ENCODE data around the gene STARD3NL.

Gene STARD3NL

GRCh38 chr7:38151556-38151955 lies 26.5 kb upstream of the STARD3NL start:
- Histone ChIP-seq H3K27ac (ENCODE audit: insufficient read depth in 1 of 2, low read depth in 1 of 2, low read length in 2 of 2, poor library complexity in 1 of 2, severe bottlenecking in 2 of 2) (no peak overlapping the region), H3K9me3 (ENCODE audit: control extremely low read depth in 1 of 5, control insufficient read depth in 4 of 5, insufficient read depth in 2 of 5, low read depth in 1 of 5, low read length in 4 of 5) (peaks cover 0 to 8% (median 3%) of the 10 kb centered on the region in 5 experiments), H3K36me3 (ENCODE audit: control insufficient read depth in 4 of 4, insufficient read depth in 4 of 4, low read length in 3 of 4) (no peaks in the 10 kb centered on the region), H3K27me3 (replicated peaks in 2 of 5; ENCODE audit: control insufficient read depth in 4 of 5, insufficient read depth in 5 of 5, low read length in 4 of 5) (no peaks in the 10 kb centered on the region), H3K4me3 (ENCODE audit: control insufficient read depth in 1 of 7, extremely low read depth in 1 of 7, insufficient read depth in 4 of 7, low read depth in 2 of 7, low read length in 6 of 7) (no peak overlapping the region), H3K4me1 (ENCODE audit: control extremely low read depth in 1 of 4, control insufficient read depth in 4 of 4, insufficient read depth in 4 of 4, low read length in 3 of 4) (no peaks in the 10 kb centered on the region)
- no peak for DNase-seq
- ChIA-PET POLR2A (no interaction called here), CTCF (interaction anchor here (0.8 kb wide), 1 partner anchor 131 kb away, joined by 3 read pairs; no protein-coding TSS in a partner anchor)
- no CpG with 5 or more reads among the region's 2 CpGs for WGBS (ENCODE audit: insufficient coverage)

- DNase-seq = no peak
- ChIA-PET POLR2A (no interaction called here), CTCF (interaction anchor here (1.1 kb wide), 1 partner anchor 234 kb away, joined by 3 read pairs; no protein-coding TSS in a partner anchor)
- Histone ChIP-seq H3K27me3 (replicated peaks in 2 of 5; ENCODE audit: control insufficient read depth in 4 of 5, insufficient read depth in 5 of 5, low read length in 4 of 5) (no peaks in the 10 kb centered on the region), H3K4me3 (ENCODE audit: control insufficient read depth in 1 of 7, extremely low read depth in 1 of 7, insufficient read depth in 4 of 7, low read depth in 2 of 7, low read length in 6 of 7) (no peak overlapping the region), H3K9me3 (ENCODE audit: control extremely low read depth in 1 of 5, control insufficient read depth in 4 of 5, insufficient read depth in 2 of 5, low read depth in 1 of 5, low read length in 4 of 5) (peaks cover 0 to 11% (median 3%) of the 10 kb centered on the region in 5 experiments), H3K4me1 (ENCODE audit: control extremely low read depth in 1 of 4, control insufficient read depth in 4 of 4, insufficient read depth in 4 of 4, low read length in 3 of 4) (peaks cover 0 to under 1% (median 0%) of the 10 kb centered on the region in 4 experiments), H3K36me3 (ENCODE audit: control insufficient read depth in 4 of 4, insufficient read depth in 4 of 4, low read length in 3 of 4) (no peaks in the 10 kb centered on the region), H3K27ac (ENCODE audit: insufficient read depth in 1 of 2, low read depth in 1 of 2, low read length in 2 of 2, poor library complexity in 1 of 2, severe bottlenecking in 2 of 2) (no peak overlapping the region)
- WGBS (ENCODE audit: insufficient coverage) = 100% methylated on average over 1 of the region's 1 CpG
These were observed 24.5 kb upstream of the STARD3NL start for GRCh38 chr7:38153515-38153914.

- POLR2A ChIA-PET = no interaction called here
- H3K27ac ChIP-seq (ENCODE audit: insufficient read depth in 1 of 2, low read depth in 1 of 2, low read length in 2 of 2, poor library complexity in 1 of 2, severe bottlenecking in 2 of 2) = no peak overlapping the region
- WGBS (ENCODE audit: insufficient coverage) = 100% methylated on average over 1 of the region's 2 CpGs
- CTCF ChIA-PET = no interaction called here
- no peaks in the 10 kb centered on the region for H3K36me3 ChIP-seq (ENCODE audit: control insufficient read depth in 4 of 4, insufficient read depth in 4 of 4, low read length in 3 of 4)
- no peak for DNase-seq
- peaks cover 0 to 11% (median 3%) of the 10 kb centered on the region in 5 experiments for H3K9me3 ChIP-seq (ENCODE audit: control extremely low read depth in 1 of 5, control insufficient read depth in 4 of 5, insufficient read depth in 2 of 5, low read depth in 1 of 5, low read length in 4 of 5)
- H3K27me3 ChIP-seq (replicated peaks in 2 of 5; ENCODE audit: control insufficient read depth in 4 of 5, insufficient read depth in 5 of 5, low read length in 4 of 5) = no peaks in the 10 kb centered on the region
- H3K4me3 ChIP-seq (ENCODE audit: control insufficient read depth in 1 of 7, extremely low read depth in 1 of 7, insufficient read depth in 4 of 7, low read depth in 2 of 7, low read length in 6 of 7) = no peak overlapping the region
- H3K4me1 ChIP-seq (ENCODE audit: control extremely low read depth in 1 of 4, control insufficient read depth in 4 of 4, insufficient read depth in 4 of 4, low read length in 3 of 4) = peaks cover 0 to 3% (median 0%) of the 10 kb centered on the region in 4 experiments
These were observed 23.8 kb upstream of the STARD3NL start for GRCh38 chr7:38154278-38154677.

- Histone ChIP-seq H3K27me3 (replicated peaks in 2 of 5; ENCODE audit: control insufficient read depth in 4 of 5, insufficient read depth in 5 of 5, low read length in 4 of 5) (no peaks in the 10 kb centered on the region), H3K36me3 (ENCODE audit: control insufficient read depth in 4 of 4, insufficient read depth in 4 of 4, low read length in 3 of 4) (no peaks in the 10 kb centered on the region), H3K27ac (ENCODE audit: insufficient read depth in 1 of 2, low read depth in 1 of 2, low read length in 2 of 2, poor library complexity in 1 of 2, severe bottlenecking in 2 of 2) (no peak overlapping the region), H3K4me3 (ENCODE audit: control insufficient read depth in 1 of 7, extremely low read depth in 1 of 7, insufficient read depth in 4 of 7, low read depth in 2 of 7, low read length in 6 of 7) (no peak overlapping the region), H3K9me3 (ENCODE audit: control extremely low read depth in 1 of 5, control insufficient read depth in 4 of 5, insufficient read depth in 2 of 5, low read depth in 1 of 5, low read length in 4 of 5) (peaks cover 0 to 11% (median 2%) of the 10 kb centered on the region in 5 experiments), H3K4me1 (ENCODE audit: control extremely low read depth in 1 of 4, control insufficient read depth in 4 of 4, insufficient read depth in 4 of 4, low read length in 3 of 4) (peaks cover 0 to 3% (median 0%) of the 10 kb centered on the region in 4 experiments)
- 100% methylated on average over 3 of the region's 5 CpGs for WGBS (ENCODE audit: insufficient coverage)
- ChIA-PET CTCF (interaction anchor here (0.9 to 1.2 kb wide), 2 partner anchors 9 to 33 kb away, joined by 5 read pairs; no protein-coding TSS in a partner anchor), POLR2A (no interaction called here)
- DNase-seq = no peak
These were observed 18.0 kb upstream of the STARD3NL start for GRCh38 chr7:38160003-38160571.

GRCh38 chr7:38162036-38162435 lies 16.0 kb upstream of the STARD3NL start:
- DNase-seq = no peak
- WGBS (ENCODE audit: insufficient coverage) = 100% methylated on average over 1 of the region's 1 CpG
- H3K4me3 ChIP-seq (ENCODE audit: control insufficient read depth in 1 of 7, extremely low read depth in 1 of 7, insufficient read depth in 4 of 7, low read depth in 2 of 7, low read length in 6 of 7) = no peak overlapping the region
- ChIA-PET CTCF (interaction anchor here (0.8 kb wide), 1 partner anchor 61 kb away, joined by 3 read pairs; no protein-coding TSS in a partner anchor), POLR2A (no interaction called here)
- no peaks in the 10 kb centered on the region for H3K36me3 ChIP-seq (ENCODE audit: control insufficient read depth in 4 of 4, insufficient read depth in 4 of 4, low read length in 3 of 4)
- no peak overlapping the region for H3K27ac ChIP-seq (ENCODE audit: insufficient read depth in 1 of 2, low read depth in 1 of 2, low read length in 2 of 2, poor library complexity in 1 of 2, severe bottlenecking in 2 of 2)
- H3K4me1 ChIP-seq (ENCODE audit: control extremely low read depth in 1 of 4, control insufficient read depth in 4 of 4, insufficient read depth in 4 of 4, low read length in 3 of 4) = peaks cover 0 to 3% (median 0%) of the 10 kb centered on the region in 4 experiments
- peaks cover 0 to 2% (median 0%) of the 10 kb centered on the region in 5 experiments for H3K9me3 ChIP-seq (ENCODE audit: control extremely low read depth in 1 of 5, control insufficient read depth in 4 of 5, insufficient read depth in 2 of 5, low read depth in 1 of 5, low read length in 4 of 5)
- no peaks in the 10 kb centered on the region for H3K27me3 ChIP-seq (replicated peaks in 2 of 5; ENCODE audit: control insufficient read depth in 4 of 5, insufficient read depth in 5 of 5, low read length in 4 of 5)

- 85% methylated on average over 4 of the region's 4 CpGs for WGBS (ENCODE audit: insufficient coverage)
- POLR2A ChIA-PET = no interaction called here
- no peaks in the 10 kb centered on the region for H3K27me3 ChIP-seq (replicated peaks in 2 of 5; ENCODE audit: control insufficient read depth in 4 of 5, insufficient read depth in 5 of 5, low read length in 4 of 5)
- no peak overlapping the region for H3K4me3 ChIP-seq (ENCODE audit: control insufficient read depth in 1 of 7, extremely low read depth in 1 of 7, insufficient read depth in 4 of 7, low read depth in 2 of 7, low read length in 6 of 7)
- no peaks in the 10 kb centered on the region for H3K36me3 ChIP-seq (ENCODE audit: control insufficient read depth in 4 of 4, insufficient read depth in 4 of 4, low read length in 3 of 4)
- CTCF ChIA-PET = no interaction called here
- no peak for DNase-seq
- peaks cover 0 to 2% (median 0%) of the 10 kb centered on the region in 5 experiments for H3K9me3 ChIP-seq (ENCODE audit: control extremely low read depth in 1 of 5, control insufficient read depth in 4 of 5, insufficient read depth in 2 of 5, low read depth in 1 of 5, low read length in 4 of 5)
- H3K4me1 ChIP-seq (ENCODE audit: control extremely low read depth in 1 of 4, control insufficient read depth in 4 of 4, insufficient read depth in 4 of 4, low read length in 3 of 4) = peaks cover 0 to under 1% (median 0%) of the 10 kb centered on the region in 4 experiments
- H3K27ac ChIP-seq (ENCODE audit: insufficient read depth in 1 of 2, low read depth in 1 of 2, low read length in 2 of 2, poor library complexity in 1 of 2, severe bottlenecking in 2 of 2) = no peak overlapping the region
These were observed 14.4 kb upstream of the STARD3NL start for GRCh38 chr7:38163671-38164070.

- POLR2A ChIA-PET = interaction anchor here (0.6 kb wide), 2 partner anchors 9 to 46 kb away, joined by 4 to 5 read pairs; partner anchors contain the start of gene STARD3NL
- no CpG with 5 or more reads among the region's 1 CpG for WGBS (ENCODE audit: insufficient coverage)
- DNase-seq = peak in 1 of 3 donors; percentile 16
- no peak overlapping the region for H3K27ac ChIP-seq (ENCODE audit: insufficient read depth in 1 of 2, low read depth in 1 of 2, low read length in 2 of 2, poor library complexity in 1 of 2, severe bottlenecking in 2 of 2)
- H3K36me3 ChIP-seq (ENCODE audit: control insufficient read depth in 4 of 4, insufficient read depth in 4 of 4, low read length in 3 of 4) = no peaks in the 10 kb centered on the region
- peaks cover 0 to 17% (median 9%) of the 10 kb centered on the region in 4 experiments for H3K4me1 ChIP-seq (ENCODE audit: control extremely low read depth in 1 of 4, control insufficient read depth in 4 of 4, insufficient read depth in 4 of 4, low read length in 3 of 4)
- H3K9me3 ChIP-seq (ENCODE audit: control extremely low read depth in 1 of 5, control insufficient read depth in 4 of 5, insufficient read depth in 2 of 5, low read depth in 1 of 5, low read length in 4 of 5) = peaks cover 0 to 4% (median 0%) of the 10 kb centered on the region in 5 experiments
- no peaks in the 10 kb centered on the region for H3K27me3 ChIP-seq (replicated peaks in 2 of 5; ENCODE audit: control insufficient read depth in 4 of 5, insufficient read depth in 5 of 5, low read length in 4 of 5)
- no peak overlapping the region for H3K4me3 ChIP-seq (ENCODE audit: control insufficient read depth in 1 of 7, extremely low read depth in 1 of 7, insufficient read depth in 4 of 7, low read depth in 2 of 7, low read length in 6 of 7)
- CTCF ChIA-PET = interaction anchor here (0.7 to 1.9 kb wide), 3 partner anchors 9 to 61 kb away, joined by 3 to 5 read pairs (median 5); no protein-coding TSS in a partner anchor
These were observed 9.0 kb upstream of the STARD3NL start for GRCh38 chr7:38168890-38169570.
